GM21619 (cell line): Measurements from ENCODE around the gene ZNF581.

Experiments used
- ATAC-seq: cut with Tn5 transposase; IDR thresholded peaks from one replicate; pipeline ENCODE4 v1.9.1; 2021; ENCODE audit not compliant: unreplicated experiment

ZNF581 gene

DNA sequence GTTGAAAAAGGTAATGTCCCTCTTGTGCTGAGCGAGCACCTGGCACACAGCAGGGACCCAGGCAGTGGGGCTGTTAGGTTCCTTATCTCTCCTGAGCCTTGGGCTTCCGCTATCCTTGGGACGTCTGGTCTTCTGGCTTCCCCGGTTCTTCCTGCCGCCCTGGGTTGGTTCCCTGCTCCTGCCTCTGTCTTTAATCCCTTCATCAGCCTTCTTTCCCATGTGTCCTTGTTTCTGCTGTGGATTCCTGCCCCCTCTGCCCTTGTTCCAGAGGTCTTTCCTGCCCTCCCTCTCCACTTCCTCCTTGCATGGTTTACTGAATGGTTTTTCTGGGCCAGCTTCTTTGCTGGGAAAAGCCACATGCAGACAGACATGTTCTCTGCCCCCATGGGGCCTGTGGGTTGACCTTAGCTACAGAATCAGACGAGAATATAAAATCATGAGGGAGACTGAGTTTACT lies 34.2 kb downstream of the ZNF581 start:
- no peak for ATAC-seq

- peak; percentile 72 for ATAC-seq
Measured at GRCh38 chr19:55678121-55678671, 34.7 kb downstream of the ZNF581 start.

- no peak for ATAC-seq
Measured at GRCh38 chr19:55679343-55680257, 36.2 kb downstream of the ZNF581 start.

DNA sequence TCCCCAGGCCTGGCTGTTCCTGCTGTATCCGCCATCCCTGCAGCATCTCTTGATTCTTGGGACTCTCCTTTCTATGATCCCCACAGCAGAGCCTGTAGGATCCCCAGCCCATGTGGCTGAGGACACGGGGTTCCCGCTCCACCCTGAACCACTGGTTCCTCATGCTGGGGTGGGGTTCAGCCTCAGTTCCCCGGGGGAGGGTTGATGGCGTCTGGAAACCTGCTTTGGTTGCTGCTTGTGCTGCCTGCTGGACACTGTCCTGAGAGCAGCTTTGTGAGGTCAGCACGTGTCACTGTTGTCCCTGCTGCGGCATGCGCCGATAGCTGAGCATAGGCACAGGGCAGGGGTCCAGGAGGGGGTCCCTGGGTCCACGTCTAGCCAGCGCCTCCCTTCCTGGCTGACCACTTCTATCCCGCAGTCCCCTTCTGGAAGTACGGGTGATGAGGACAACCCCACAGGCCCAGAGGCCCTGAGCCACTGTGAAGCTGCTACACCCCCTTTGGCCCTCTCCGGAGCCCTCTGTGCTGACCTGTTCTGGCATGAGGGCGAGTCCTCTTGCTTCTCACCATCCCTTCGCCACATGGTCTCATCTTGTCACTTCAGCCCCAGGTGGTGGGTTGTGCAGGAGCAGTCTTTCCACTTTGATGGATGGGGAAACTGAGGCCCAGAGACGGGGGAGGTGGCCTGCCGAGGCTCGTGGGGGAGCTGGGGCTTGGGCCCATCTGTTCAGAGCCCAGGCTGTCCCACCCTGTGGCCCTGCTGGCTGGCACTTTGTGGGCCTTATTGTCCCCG lies 37.1 kb downstream of the ZNF581 start:
- no peak for ATAC-seq

- ATAC-seq = no peak
Measured at GRCh38 chr19:55681131-55682092, 38.0 kb downstream of the ZNF581 start.

DNA sequence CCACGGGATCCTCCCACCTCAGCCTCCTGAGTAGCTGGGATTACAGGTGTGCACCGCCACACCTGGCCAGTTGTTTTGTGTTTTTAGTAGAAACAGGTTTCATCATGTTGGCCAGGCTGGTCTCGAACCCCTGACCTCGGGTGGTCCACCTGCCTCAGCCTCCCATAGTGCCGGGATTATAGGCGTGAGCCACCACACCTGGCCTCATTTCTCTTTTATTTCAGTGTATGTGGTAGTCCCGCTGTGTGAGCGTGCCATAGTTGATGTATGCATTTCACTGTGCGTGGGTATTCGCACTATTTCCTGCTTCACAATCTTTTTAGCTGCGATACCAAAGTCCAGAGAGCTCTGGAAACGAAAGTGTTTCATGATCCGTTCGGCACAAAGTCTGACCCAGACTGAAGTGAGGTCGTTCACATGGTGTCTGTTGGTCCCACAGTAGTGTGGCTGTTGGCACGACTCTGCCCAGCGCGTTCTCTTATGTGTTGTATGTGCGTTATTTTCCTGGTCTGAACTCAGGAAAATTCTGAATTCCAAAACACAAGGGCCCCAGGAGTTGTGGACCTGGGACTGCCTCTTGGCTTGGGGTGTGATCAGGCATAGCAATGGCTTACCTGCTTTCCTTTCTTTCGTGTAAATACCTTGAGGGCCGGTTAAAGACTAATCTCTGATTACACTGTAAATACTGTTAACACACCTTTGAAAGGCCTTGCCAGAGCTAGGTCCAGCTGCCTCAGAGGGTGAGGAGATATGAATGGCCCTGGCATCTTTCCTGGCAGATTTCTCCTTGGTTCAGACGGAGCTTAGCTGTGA lies 40.2 kb downstream of the ZNF581 start:
- no peak for ATAC-seq

DNA sequence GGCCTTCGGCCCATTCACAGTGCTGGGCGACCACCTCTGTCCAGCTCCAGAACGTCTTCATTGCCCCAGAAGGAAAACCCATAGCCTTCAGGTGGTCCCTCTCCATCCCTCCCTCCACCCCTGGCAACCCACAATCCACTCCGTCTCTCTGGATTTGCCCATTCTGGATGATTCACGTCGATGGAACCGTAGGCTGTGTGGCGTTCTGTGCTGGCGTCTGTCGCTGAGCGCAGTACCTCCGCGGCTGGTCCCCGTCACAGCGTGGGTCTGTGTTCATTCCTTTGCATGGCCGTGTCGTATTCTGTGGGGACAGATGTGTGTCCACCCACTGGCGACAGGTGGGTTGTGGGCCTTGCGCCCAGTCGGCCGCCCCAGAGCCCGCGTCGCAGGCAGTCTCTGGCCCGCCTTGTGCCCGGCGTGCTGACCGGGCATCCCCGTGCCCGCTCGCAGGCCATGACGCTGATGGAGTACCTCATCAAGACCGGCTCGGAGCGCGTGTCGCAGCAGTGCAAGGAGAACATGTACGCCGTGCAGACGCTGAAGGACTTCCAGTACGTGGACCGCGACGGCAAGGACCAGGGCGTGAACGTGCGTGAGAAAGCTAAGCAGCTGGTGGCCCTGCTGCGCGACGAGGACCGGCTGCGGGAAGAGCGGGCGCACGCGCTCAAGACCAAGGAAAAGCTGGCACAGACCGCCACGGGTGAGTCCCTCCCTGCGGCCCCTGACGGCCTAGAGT lies 41.7 kb downstream of the ZNF581 start:
- no peak for ATAC-seq

GRCh38 chr19:55685776-55686175 lies 42.3 kb downstream of the ZNF581 start:
- ATAC-seq = no peak

DNA sequence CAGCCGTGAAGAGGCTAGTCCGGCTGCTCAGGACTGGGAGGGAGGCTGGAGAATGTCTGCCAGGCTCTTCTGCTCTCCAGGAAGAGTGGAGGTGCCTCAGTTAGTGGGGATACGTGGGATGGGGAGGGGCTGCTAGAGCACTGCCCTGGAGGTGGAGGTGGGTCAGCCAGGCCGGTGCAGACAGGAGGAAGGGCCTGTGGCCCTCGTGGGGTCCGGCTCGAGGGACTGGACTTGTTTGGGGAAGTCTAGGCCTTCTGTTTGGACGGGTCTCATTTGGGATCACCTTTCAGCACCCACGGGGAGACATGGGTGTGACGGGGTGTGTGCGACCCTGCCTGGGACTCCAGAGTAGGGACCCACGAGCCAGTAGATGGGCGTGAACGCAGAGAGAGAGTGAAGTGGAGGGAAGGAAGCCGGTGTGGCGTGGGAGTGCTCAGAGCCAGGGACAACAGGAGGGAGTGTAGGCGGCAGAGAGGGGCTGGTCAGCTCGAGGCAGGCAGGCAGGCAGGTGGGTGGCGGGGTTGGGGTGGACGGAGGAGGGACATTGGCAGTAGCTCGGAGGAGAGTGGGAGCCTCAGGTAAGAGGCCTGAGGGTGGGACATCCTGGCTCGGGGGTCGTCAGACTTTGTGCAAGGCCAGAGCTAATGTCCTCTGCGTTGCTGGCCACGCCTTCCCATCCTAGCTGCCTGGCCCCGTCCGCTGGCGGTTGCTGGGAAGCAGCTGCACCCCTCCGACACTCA lies 43.0 kb downstream of the ZNF581 start:
- no peak for ATAC-seq

- ATAC-seq = no peak
Measured at GRCh38 chr19:55687281-55688201, 44.1 kb downstream of the ZNF581 start.

DNA sequence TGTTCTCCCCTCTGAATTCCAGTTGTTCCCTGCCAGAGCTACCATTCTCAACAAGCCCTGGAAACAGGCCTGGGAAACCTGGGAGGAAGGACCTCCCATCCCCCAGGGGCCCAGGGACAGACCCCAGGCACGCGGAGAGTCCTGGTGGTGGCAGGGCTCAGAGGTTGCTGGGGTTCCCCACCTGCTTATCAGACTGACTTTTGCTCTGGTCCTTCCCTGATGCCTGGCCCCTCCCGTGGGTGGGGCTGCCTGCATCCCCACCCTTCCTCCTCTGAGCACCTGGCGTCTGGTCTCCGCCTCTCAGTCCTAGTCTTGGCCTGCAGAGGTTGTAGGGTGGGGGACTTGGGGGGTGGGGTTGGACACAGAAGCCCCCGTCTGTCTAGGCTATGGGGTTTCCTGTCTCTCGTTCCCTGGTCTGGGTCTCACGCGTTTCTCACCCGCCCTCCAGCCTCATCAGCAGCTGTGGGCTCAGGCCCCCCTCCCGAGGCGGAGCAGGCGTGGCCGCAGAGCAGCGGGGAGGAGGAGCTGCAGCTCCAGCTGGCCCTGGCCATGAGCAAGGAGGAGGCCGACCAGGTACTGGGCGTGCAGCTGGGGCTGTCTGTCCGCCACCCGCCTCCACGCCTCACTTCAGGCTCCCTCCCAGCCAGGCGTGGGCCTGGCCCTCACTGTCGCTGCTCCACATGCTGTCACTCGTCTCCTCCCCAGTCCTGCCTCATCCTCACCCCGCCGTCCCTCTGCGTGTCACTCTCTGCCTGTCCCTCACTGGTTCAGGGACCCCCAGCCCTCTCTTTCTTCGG lies 45.2 kb downstream of the ZNF581 start:
- no peak for ATAC-seq

- no peak for ATAC-seq
Measured at GRCh38 chr19:55689411-55690108, 46.1 kb downstream of the ZNF581 start.

GRCh38 chr19:55690109-55690768 lies 46.8 kb downstream of the ZNF581 start:
- no peak for ATAC-seq

DNA sequence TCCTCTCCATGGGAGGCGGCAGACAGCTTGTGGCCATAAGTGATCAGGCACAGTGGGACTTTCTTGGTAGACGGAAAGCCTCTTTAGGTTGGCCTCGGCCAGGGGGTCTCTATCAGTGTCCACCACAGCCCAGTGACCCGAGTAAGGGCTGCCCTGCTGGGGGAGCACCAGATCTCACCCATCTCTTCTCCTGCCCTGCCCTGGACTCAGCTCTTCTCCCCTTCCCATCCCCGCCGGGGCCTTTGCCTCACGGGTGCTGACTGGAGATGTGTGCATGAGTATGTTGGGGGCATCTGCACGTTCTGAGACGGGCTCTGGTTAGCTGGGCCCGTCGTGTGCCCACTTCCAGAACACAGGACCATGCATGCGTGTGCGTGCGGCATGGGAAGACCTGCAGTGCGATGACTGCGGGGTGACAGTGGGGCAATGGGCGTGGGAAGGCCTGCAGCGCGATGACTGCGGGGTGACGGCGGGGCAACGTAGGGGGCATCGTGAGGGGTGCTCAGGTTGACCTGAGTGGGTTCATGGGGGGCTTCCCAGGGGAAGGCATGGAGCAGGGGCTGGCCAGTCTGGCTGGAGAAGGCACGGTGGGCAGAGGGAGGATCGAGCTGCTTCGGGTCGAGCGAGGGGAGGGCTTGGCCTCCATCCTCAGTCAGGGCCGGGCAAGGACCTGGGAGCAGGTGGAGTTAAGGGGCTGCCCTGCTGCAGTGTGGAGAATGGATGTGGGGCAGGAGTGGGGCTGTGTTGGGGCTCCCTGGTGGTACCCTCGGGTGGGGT lies 47.5 kb downstream of the ZNF581 start:
- ATAC-seq = no peak
